Measurements from ENCODE around the gene DDX56.

The DDX56 gene

GRCh38 chr7:44533301-44534055, 40.2 kb downstream of the DDX56 start:
- Histone ChIP-seq H3K9ac (ENCODE audit: low read depth, low read length) (no peak overlapping the region), H3K4me1 (ENCODE audit: insufficient read depth, low read length) (no peaks in the 10 kb centered on the region)
- WGBS = 92% methylated on average over 8 of the region's 8 CpGs

DNA sequence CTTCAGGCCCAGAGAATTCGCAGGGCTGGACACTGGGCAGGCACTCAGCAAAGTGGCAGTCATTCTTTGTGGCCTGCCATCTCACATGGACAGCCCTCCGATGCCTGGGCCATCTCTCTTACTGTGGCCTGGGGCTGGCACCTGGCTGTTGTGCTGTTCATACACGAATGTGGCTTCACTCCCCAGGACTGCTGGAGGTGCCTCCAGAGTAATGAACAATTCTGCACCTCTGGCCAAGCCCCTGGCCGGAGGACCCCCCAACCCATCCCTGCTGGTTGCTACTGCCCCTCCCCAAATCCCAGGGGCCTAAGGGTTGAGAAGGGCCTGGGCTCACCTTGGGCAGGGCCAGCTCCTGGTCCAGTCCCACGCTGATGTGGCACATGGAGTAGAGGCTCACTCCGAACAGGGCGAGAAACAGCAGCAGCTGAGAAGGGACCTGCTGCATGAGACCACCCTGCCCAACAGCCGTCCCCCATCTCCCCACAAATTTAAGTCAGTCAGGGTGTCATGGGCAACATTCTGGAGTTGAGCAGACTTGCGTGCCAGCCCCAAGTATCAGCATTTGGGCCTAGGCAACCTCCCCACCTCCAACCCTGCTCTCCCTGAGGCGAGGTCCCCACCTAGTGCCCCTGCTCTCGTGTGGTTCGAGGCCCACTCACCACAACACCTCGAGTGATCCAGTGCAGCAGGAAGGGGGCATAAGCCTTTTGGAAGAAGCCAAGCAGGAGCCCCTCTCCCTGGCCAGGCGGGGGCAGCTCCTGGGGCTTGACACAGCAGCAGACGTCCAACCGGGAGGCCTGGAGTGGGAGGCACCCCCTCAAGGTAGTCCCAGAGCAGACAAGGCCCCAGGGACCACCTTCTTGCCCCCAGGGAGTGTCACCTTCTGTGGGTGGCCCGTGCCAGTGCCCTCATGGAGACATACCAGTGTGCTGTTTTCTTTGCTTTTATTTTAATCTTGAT, 42.0 kb downstream of the DDX56 start:
- no peak overlapping the region for H3K9ac ChIP-seq (ENCODE audit: low read depth, low read length)
- no peaks in the 10 kb centered on the region for H3K27me3 ChIP-seq (ENCODE audit: insufficient read depth, low read length)
- 91% methylated on average over 17 of the region's 17 CpGs for WGBS
- no peaks in the 10 kb centered on the region for H3K36me3 ChIP-seq (ENCODE audit: insufficient read depth, low read length)
- H3K4me1 ChIP-seq (ENCODE audit: insufficient read depth, low read length) = no peaks in the 10 kb centered on the region
- no peak overlapping the region for H3K27ac ChIP-seq (ENCODE audit: low read depth, low read length)
- H3K4me3 ChIP-seq (ENCODE audit: low read length) = no peak overlapping the region
- H3K9me3 ChIP-seq (ENCODE audit: insufficient read depth, low read depth, low read length) = no peaks in the 10 kb centered on the region

More at GRCh38 chr7:44533301-44534055, 40.2 kb downstream of the DDX56 start:
- no peak overlapping the region for H3K4me3 ChIP-seq (ENCODE audit: low read length)
- no peaks in the 10 kb centered on the region for H3K9me3 ChIP-seq (ENCODE audit: insufficient read depth, low read depth, low read length)
- H3K36me3 ChIP-seq (ENCODE audit: insufficient read depth, low read length) = no peaks in the 10 kb centered on the region
- no peaks in the 10 kb centered on the region for H3K27me3 ChIP-seq (ENCODE audit: insufficient read depth, low read length)
- no peak overlapping the region for H3K27ac ChIP-seq (ENCODE audit: low read depth, low read length)

DNA sequence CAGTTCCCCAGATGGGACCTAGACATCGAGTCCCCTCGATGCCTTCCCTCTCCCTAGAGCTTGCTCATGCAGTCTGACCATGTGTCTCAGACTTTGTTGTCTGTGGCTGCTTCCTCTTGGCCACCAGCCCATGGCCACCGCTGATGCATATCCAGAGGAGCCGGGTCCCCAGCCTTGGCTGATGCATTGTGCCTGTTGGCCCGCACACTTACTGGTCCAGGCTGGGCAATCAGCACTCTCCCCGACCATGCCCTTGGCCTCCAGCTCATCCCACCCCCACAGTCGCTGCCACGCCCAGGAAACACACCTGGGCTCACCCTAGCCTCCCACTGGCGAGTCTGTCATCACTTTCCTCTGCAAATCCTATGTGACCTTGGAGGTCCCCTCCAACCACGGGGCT, 42.7 kb downstream of the DDX56 start:
- WGBS = 86% methylated on average over 10 of the region's 10 CpGs
- Histone ChIP-seq H3K27ac (ENCODE audit: low read depth, low read length) (no peak overlapping the region), H3K9ac (ENCODE audit: low read depth, low read length) (no peak overlapping the region), H3K4me1 (ENCODE audit: insufficient read depth, low read length) (no peaks in the 10 kb centered on the region), H3K9me3 (ENCODE audit: insufficient read depth, low read depth, low read length) (no peaks in the 10 kb centered on the region), H3K27me3 (ENCODE audit: insufficient read depth, low read length) (no peaks in the 10 kb centered on the region), H3K4me3 (ENCODE audit: low read length) (no peak overlapping the region), H3K36me3 (ENCODE audit: insufficient read depth, low read length) (no peaks in the 10 kb centered on the region)

DNA sequence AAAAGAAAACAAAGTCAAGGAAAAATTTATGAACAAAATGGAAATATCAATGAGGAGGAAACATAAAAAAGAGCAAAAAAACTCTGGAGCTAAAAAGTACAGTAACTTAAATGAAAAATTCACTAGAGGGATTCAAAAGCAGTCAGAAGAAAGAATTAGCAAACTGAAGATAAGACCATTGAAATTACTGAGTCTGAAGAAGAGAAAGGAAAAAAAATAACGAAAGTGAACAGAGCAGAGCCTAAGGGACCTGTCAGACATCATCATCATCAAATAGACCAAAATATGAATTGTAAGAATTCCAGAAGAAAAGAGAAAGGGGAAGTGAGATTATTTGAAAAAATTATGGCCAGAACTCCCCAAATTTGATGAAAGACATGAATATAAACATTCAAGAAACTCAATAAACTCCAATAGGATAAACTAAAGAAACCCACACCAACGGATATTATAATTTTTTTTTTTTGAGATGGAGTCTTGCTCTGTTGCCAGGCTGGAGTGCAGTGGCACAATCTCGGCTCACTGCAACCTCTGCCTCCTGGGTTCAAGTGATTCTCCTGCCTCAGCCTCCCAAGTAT, 48.8 kb downstream of the DDX56 start:
- Histone ChIP-seq H3K27ac (ENCODE audit: low read depth, low read length) (no peak overlapping the region), H3K4me3 (ENCODE audit: low read length) (no peak overlapping the region), H3K27me3 (ENCODE audit: insufficient read depth, low read length) (no peaks in the 10 kb centered on the region), H3K4me1 (ENCODE audit: insufficient read depth, low read length) (no peaks in the 10 kb centered on the region), H3K9me3 (ENCODE audit: insufficient read depth, low read depth, low read length) (peaks cover 9% of the 10 kb centered on the region; the same call in 1 of the 2 replicates), H3K9ac (ENCODE audit: low read depth, low read length) (no peak overlapping the region), H3K36me3 (ENCODE audit: insufficient read depth, low read length) (no peaks in the 10 kb centered on the region)
- WGBS = 86% methylated on average over 1 of the region's 3 CpGs

DNA sequence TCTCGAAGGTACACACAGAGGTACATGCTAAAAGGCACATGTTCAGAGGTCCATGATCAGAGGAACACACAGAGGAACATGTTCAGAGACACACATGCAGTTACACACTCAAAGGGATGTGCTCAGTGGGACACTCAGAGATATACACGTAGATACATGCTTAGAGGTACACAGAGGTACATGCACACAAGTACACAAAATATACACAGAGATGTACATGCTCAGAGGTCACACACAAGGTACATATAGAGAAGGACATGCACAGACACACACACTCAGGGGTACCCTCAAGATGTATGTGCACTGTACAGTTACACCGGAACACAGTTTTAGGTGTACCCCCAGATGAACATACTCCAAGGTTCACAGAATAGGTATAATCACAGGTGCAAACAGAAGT, 51.4 kb downstream of the DDX56 start:
- Histone ChIP-seq H3K27me3 (ENCODE audit: insufficient read depth, low read length) (no peaks in the 10 kb centered on the region; the same call in 1 of the 2 replicates), H3K27ac (ENCODE audit: low read depth, low read length) (no peak overlapping the region), H3K36me3 (ENCODE audit: insufficient read depth, low read length) (no peaks in the 10 kb centered on the region), H3K4me1 (ENCODE audit: insufficient read depth, low read length) (no peaks in the 10 kb centered on the region), H3K4me3 (ENCODE audit: low read length) (no peak overlapping the region), H3K9ac (ENCODE audit: low read depth, low read length) (no peak overlapping the region), H3K9me3 (ENCODE audit: insufficient read depth, low read depth, low read length) (peaks cover 9% of the 10 kb centered on the region; the same call in 1 of the 2 replicates)
- 92% methylated on average over 3 of the region's 3 CpGs for WGBS

DNA sequence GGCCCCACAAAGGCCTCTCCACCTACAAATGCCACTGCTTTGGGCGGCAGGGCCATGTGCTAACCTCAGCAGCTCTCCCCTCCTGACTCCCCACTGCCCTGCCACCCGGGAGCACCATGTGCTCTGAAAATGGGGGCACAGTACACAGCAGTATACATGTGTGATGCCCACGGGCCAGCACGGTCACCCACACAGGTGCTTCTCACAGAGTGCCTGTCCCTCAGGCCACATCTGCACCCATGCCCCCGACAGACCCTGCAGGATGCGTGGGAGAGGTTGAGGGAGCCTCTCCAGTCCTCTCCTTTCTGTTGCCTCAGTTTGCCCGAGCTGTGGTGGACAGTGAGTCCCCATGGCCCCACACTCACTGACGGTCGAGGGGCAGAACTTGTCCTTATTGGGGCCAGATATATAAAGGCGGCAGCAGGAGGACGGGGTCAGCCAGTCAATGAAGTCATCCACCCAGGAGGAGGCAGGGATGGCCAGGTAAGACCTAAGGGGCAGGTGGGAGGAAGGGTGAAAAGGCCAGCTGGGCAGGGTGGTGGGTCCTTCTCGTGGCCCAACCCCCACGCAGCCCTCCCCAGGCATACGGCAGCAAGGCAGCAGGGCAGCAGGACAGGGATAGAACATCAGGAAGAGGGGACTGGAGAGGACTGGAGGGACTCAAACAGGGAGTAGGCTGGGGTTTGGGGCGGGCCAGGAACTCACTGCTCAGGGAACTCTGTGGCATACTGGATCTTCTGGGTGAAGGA, 52.2 kb downstream of the DDX56 start:
- Histone ChIP-seq H3K9me3 (ENCODE audit: insufficient read depth, low read depth, low read length) (peaks cover 9% of the 10 kb centered on the region; the same call in 1 of the 2 replicates), H3K27me3 (ENCODE audit: insufficient read depth, low read length) (no peaks in the 10 kb centered on the region; the same call in 1 of the 2 replicates), H3K36me3 (ENCODE audit: insufficient read depth, low read length) (no peaks in the 10 kb centered on the region), H3K27ac (ENCODE audit: low read depth, low read length) (no peak overlapping the region), H3K9ac (ENCODE audit: low read depth, low read length) (no peak overlapping the region), H3K4me1 (ENCODE audit: insufficient read depth, low read length) (no peaks in the 10 kb centered on the region), H3K4me3 (ENCODE audit: low read length) (no peak overlapping the region)
- WGBS = 91% methylated on average over 15 of the region's 15 CpGs

DNA sequence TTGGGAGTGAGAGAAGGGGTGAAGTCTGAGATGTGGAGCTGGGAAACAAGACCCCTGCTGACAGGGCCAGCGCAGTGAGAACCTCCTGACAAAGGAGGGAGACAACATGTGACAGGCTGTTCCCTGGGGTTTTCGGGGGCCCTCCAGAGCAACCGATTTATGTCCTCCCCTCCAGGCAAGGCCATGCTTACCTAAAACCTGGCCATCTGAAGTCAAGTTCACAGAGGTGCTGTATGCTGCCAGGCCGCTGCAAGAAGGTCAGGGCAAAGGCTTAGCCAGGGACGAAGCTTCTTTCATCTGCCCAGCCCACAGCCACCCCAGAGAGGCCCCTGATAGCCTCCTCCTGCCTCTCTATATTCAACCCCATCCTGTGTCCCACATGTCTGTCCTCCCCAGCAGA, 53.1 kb downstream of the DDX56 start:
- WGBS = 90% methylated on average over 5 of the region's 5 CpGs
- no peak overlapping the region for H3K4me3 ChIP-seq (ENCODE audit: low read length)
- no peak overlapping the region for H3K9ac ChIP-seq (ENCODE audit: low read depth, low read length)
- H3K27me3 ChIP-seq (ENCODE audit: insufficient read depth, low read length) = no peaks in the 10 kb centered on the region; the same call in 1 of the 2 replicates
- H3K4me1 ChIP-seq (ENCODE audit: insufficient read depth, low read length) = no peaks in the 10 kb centered on the region
- H3K27ac ChIP-seq (ENCODE audit: low read depth, low read length) = no peak overlapping the region
- H3K36me3 ChIP-seq (ENCODE audit: insufficient read depth, low read length) = no peaks in the 10 kb centered on the region
- H3K9me3 ChIP-seq (ENCODE audit: insufficient read depth, low read depth, low read length) = peaks cover 9% of the 10 kb centered on the region; the same call in 1 of the 2 replicates

- H3K9ac ChIP-seq (ENCODE audit: low read depth, low read length) = no peak overlapping the region
- no peaks in the 10 kb centered on the region for H3K36me3 ChIP-seq (ENCODE audit: insufficient read depth, low read length)
- H3K27ac ChIP-seq (ENCODE audit: low read depth, low read length) = no peak overlapping the region
- no peaks in the 10 kb centered on the region; the same call in 1 of the 2 replicates for H3K27me3 ChIP-seq (ENCODE audit: insufficient read depth, low read length)
- 89% methylated on average over 7 of the region's 7 CpGs for WGBS
- H3K9me3 ChIP-seq (ENCODE audit: insufficient read depth, low read depth, low read length) = peaks cover 5% of the 10 kb centered on the region; the same call in 1 of the 2 replicates
- no peak overlapping the region for H3K4me3 ChIP-seq (ENCODE audit: low read length)
- H3K4me1 ChIP-seq (ENCODE audit: insufficient read depth, low read length) = no peaks in the 10 kb centered on the region
Observed at GRCh38 chr7:44519546-44519945, 54.2 kb downstream of the DDX56 start.

DNA sequence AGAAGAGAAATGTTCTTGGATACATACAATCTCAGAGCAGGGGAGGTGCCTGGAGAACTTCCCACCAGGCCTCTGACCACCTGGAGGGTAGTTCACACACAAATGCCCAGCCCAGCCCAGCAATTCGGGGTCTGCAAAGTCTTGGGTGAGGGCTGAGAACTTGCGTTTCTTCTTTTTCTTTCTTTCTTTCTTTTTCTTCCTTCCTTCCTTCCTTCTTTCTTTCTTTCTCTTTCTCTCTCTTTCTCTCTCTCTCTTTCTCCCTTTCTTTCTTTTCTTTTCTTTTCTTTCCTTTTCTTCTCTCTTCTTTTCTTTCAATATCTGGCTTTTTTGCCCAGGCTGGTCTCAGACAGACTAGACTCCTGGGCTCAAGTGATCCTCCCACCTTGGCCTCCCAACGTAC, 54.9 kb downstream of the DDX56 start:
- Histone ChIP-seq H3K27ac (ENCODE audit: low read depth, low read length) (no peak overlapping the region), H3K9ac (ENCODE audit: low read depth, low read length) (no peak overlapping the region), H3K4me1 (ENCODE audit: insufficient read depth, low read length) (no peaks in the 10 kb centered on the region), H3K4me3 (ENCODE audit: low read length) (no peak overlapping the region), H3K36me3 (ENCODE audit: insufficient read depth, low read length) (no peaks in the 10 kb centered on the region), H3K9me3 (ENCODE audit: insufficient read depth, low read depth, low read length) (no peaks in the 10 kb centered on the region), H3K27me3 (ENCODE audit: insufficient read depth, low read length) (no peaks in the 10 kb centered on the region; the same call in 1 of the 2 replicates)
- WGBS = 85% methylated on average over 3 of the region's 3 CpGs

- H3K27ac ChIP-seq (ENCODE audit: low read depth, low read length) = no peak overlapping the region
- H3K9me3 ChIP-seq (ENCODE audit: insufficient read depth, low read depth, low read length) = no peaks in the 10 kb centered on the region
- H3K4me3 ChIP-seq (ENCODE audit: low read length) = no peak overlapping the region
- no peaks in the 10 kb centered on the region for H3K36me3 ChIP-seq (ENCODE audit: insufficient read depth, low read length)
- no peaks in the 10 kb centered on the region; the same call in 1 of the 2 replicates for H3K27me3 ChIP-seq (ENCODE audit: insufficient read depth, low read length)
- 94% methylated on average over 8 of the region's 8 CpGs for WGBS
- no peaks in the 10 kb centered on the region for H3K4me1 ChIP-seq (ENCODE audit: insufficient read depth, low read length)
- H3K9ac ChIP-seq (ENCODE audit: low read depth, low read length) = no peak overlapping the region
Observed at GRCh38 chr7:44517175-44517574, 56.5 kb downstream of the DDX56 start.

All from HUES64 (cell line).